ENCODE measurements around the gene ZBTB32.

ZBTB32 gene

DNA sequence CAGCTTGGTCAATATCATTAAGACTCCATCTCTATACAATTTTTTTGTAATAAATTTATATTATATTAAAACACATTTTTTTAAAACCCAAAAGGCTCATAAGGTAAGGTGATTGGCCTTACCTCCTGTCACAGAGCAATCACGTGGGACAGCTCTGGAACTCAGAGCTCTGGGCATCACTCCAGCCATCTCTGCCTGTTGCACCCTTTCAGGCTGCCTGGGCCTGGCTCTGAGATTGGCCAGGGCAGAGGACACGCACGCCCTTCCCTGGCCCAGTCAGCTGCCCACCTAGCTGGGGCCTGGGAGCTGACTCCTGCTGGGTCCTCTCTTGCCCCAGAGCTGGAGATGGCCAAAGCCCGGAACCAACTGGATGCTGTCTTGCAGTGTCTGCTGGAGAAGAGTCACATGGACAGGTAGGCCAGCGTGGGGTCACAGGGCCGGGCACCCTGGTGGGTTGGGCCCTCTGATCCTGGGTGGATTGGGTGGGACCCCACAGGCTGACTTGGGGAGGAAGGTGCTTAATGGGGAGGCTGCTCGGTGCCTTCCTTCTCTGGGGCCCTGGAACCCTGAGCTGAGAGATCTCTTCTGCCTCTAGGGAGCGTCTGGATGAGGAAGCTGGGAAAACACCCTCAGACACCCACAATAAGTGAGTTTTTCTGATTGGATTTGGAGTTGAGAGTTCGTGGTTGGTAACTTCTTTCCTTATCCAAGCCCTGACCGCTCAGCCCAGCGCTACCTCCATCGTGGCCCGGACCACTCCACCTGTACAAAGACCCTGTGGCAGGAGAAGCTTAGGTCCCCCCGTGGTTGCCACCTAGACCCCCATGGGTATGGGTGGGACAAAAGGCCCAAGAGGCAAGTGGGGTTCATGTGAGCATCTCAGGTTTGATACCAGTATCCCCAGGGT, 47.7 kb downstream of the ZBTB32 start:
- WGBS = 97% methylated on average over 13 of the region's 14 CpGs

DNA sequence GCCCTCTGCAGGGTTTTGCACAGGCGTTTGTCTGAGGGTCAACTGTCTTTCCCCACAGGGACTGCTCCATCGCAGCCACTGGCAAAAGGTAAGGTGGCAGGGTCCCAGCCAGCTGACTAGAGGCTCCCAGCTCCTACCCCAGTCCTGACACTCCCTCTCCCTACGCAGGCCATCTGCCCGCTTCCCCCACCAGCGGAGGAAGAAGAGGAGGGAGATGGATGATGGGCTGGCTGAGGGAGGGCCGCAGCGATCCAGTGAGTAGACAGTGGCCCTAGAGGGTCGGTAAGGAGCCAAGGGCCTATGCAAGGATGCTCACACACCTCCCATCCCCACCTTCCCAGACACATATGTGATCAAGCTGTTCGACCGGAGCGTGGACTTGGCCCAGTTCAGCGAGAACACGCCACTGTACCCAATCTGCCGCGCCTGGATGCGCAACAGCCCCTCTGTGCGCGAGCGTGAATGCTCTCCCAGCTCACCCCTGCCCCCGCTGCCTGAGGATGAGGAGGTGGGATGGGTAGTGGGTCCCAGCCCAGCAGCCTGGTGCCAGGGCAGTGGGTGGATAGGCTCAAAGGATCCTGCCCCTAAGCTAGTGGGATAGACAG, 48.5 kb downstream of the ZBTB32 start:
- Histone ChIP-seq H3K9ac (ENCODE audit: low read length) (peak overlapping the region; percentile 14), H2BK5ac (ENCODE audit: low read depth, low read length, poor library complexity, severe bottlenecking) (no peak overlapping the region), H2AK5ac (ENCODE audit: low read length, severe bottlenecking) (no peak overlapping the region), H2BK120ac (ENCODE audit: low read depth, low read length) (no peak overlapping the region), H4K91ac (ENCODE audit: low read length) (peak overlapping the region; percentile 82), H2AFZ (ENCODE audit: low read depth, low read length) (no peak overlapping the region), H3K27me3 (ENCODE audit: control insufficient read depth in 1 of 2, insufficient read depth in 1 of 2, low read length in 2 of 2) (no peaks in the 10 kb centered on the region), H3K4me1 (ENCODE audit: control insufficient read depth, insufficient read depth, low read depth, low read length) (peaks cover 33% of the 10 kb centered on the region), H2BK15ac (ENCODE audit: low read depth, poor library complexity, severe bottlenecking) (no peak overlapping the region), H3K36me3 (ENCODE audit: control insufficient read depth in 1 of 2, insufficient read depth in 2 of 2, low read depth in 1 of 2, low read length in 2 of 2) (peaks cover 32 to 51% of the 10 kb centered on the region in 2 experiments), H3K9me3 (ENCODE audit: control insufficient read depth, low read length) (no peaks in the 10 kb centered on the region), H3K14ac (ENCODE audit: low read length in 2 of 2) (no peak overlapping the region), H3K4me2 (ENCODE audit: low read length, poor library complexity, severe bottlenecking) (no peak overlapping the region), H3K4ac (ENCODE audit: low read depth in 1 of 2, low read length in 2 of 2) (no peak overlapping the region), H2BK12ac (ENCODE audit: low read length in 2 of 2) (peak overlapping the region in 1 of 2 experiments; percentile 6), H3K79me1 (replicated peaks; ENCODE audit: low read length, poor library complexity, severe bottlenecking) (peaks cover 38% of the 10 kb centered on the region), H3K23ac (ENCODE audit: low read length in 2 of 2) (no peak overlapping the region), H3K27ac (ENCODE audit: low read length, poor library complexity, severe bottlenecking) (no peak overlapping the region), H4K8ac (ENCODE audit: low read length) (peak overlapping the region; percentile 57), H3K18ac (ENCODE audit: low read depth in 1 of 2, low read length in 2 of 2) (no peak overlapping the region), H3K4me3 (ENCODE audit: insufficient read depth in 1 of 2, low read depth in 1 of 2, low read length in 2 of 2) (no peak overlapping the region)
- WGBS = 99% methylated on average over 14 of the region's 20 CpGs
- no peak for DNase-seq

More for the DNA sequence above, 47.7 kb downstream of the ZBTB32 start:
- Histone ChIP-seq H2BK120ac (ENCODE audit: low read depth, low read length) (no peak overlapping the region), H2BK5ac (ENCODE audit: low read depth, low read length, poor library complexity, severe bottlenecking) (no peak overlapping the region), H2BK12ac (ENCODE audit: low read length in 2 of 2) (no peak overlapping the region), H3K36me3 (ENCODE audit: control insufficient read depth in 1 of 2, insufficient read depth in 2 of 2, low read depth in 1 of 2, low read length in 2 of 2) (peaks cover 34 to 51% of the 10 kb centered on the region in 2 experiments), H2AK5ac (ENCODE audit: low read length, severe bottlenecking) (no peak overlapping the region), H3K23ac (ENCODE audit: low read length in 2 of 2) (peak overlapping the region in 1 of 2 experiments; percentile 34), H2AFZ (ENCODE audit: low read depth, low read length) (no peak overlapping the region), H3K18ac (ENCODE audit: low read depth in 1 of 2, low read length in 2 of 2) (no peak overlapping the region), H3K4ac (ENCODE audit: low read depth in 1 of 2, low read length in 2 of 2) (no peak overlapping the region), H3K79me1 (replicated peaks; ENCODE audit: low read length, poor library complexity, severe bottlenecking) (peaks cover 39% of the 10 kb centered on the region), H3K4me2 (ENCODE audit: low read length, poor library complexity, severe bottlenecking) (no peak overlapping the region), H2BK15ac (ENCODE audit: low read depth, poor library complexity, severe bottlenecking) (no peak overlapping the region), H3K9me3 (ENCODE audit: control insufficient read depth, low read length) (no peaks in the 10 kb centered on the region), H4K91ac (ENCODE audit: low read length) (no peak overlapping the region), H3K27ac (ENCODE audit: low read length, poor library complexity, severe bottlenecking) (no peak overlapping the region), H3K4me1 (ENCODE audit: control insufficient read depth, insufficient read depth, low read depth, low read length) (peaks cover 28% of the 10 kb centered on the region), H3K27me3 (ENCODE audit: control insufficient read depth in 1 of 2, insufficient read depth in 1 of 2, low read length in 2 of 2) (no peaks in the 10 kb centered on the region), H3K9ac (ENCODE audit: low read length) (no peak overlapping the region), H3K4me3 (ENCODE audit: insufficient read depth in 1 of 2, low read depth in 1 of 2, low read length in 2 of 2) (no peak overlapping the region), H3K14ac (ENCODE audit: low read length in 2 of 2) (no peak overlapping the region), H4K8ac (ENCODE audit: low read length) (no peak overlapping the region)
- DNase-seq = no peak

DNA sequence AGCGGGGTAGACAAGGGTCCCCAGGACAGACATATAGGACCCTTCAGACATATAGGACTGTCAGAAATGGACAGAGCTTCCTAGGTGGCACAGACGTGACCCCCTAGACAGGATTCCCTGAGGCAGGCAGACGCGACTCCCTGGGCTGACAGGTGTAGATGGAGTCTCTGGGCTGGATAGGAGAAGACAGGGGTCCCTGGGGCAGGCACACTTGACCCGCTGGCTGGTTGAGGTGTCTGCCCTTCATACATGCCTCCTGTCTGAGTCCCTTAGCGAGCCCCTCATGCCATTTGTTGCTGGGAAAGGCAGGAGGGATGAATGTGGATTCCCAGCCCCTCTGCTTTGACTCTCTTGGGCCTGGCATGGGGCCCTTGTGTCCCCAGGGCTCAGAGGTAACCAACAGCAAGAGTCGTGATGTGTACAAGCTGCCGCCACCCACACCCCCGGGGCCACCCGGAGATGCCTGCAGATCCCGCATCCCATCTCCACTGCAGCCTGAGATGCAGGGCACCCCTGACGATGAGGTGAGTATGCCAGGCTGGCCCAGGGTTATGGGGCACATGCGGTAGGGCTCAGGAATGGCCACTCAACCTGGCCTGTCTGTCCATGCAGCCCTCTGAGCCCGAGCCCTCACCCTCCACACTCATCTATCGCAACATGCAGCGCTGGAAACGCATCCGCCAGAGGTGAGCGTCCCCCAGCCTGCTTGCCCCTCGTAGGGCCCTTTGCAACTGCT, 49.4 kb downstream of the ZBTB32 start:
- Histone ChIP-seq H3K4me2 (ENCODE audit: low read length, poor library complexity, severe bottlenecking) (no peak overlapping the region), H3K36me3 (ENCODE audit: control insufficient read depth in 1 of 2, insufficient read depth in 2 of 2, low read depth in 1 of 2, low read length in 2 of 2) (peaks cover 32 to 51% of the 10 kb centered on the region in 2 experiments), H2BK120ac (ENCODE audit: low read depth, low read length) (no peak overlapping the region), H3K4me3 (ENCODE audit: insufficient read depth in 1 of 2, low read depth in 1 of 2, low read length in 2 of 2) (peak overlapping the region in 1 of 2 experiments; percentile 37), H3K9ac (ENCODE audit: low read length) (peak overlapping the region; percentile 99), H3K23ac (ENCODE audit: low read length in 2 of 2) (no peak overlapping the region), H3K4ac (ENCODE audit: low read depth in 1 of 2, low read length in 2 of 2) (no peak overlapping the region), H2BK5ac (ENCODE audit: low read depth, low read length, poor library complexity, severe bottlenecking) (no peak overlapping the region), H3K27ac (ENCODE audit: low read length, poor library complexity, severe bottlenecking) (no peak overlapping the region), H3K9me3 (ENCODE audit: control insufficient read depth, low read length) (no peaks in the 10 kb centered on the region), H3K27me3 (ENCODE audit: control insufficient read depth in 1 of 2, insufficient read depth in 1 of 2, low read length in 2 of 2) (no peaks in the 10 kb centered on the region), H2BK12ac (ENCODE audit: low read length in 2 of 2) (no peak overlapping the region), H2BK15ac (ENCODE audit: low read depth, poor library complexity, severe bottlenecking) (no peak overlapping the region), H4K8ac (ENCODE audit: low read length) (no peak overlapping the region), H3K14ac (ENCODE audit: low read length in 2 of 2) (no peak overlapping the region), H3K18ac (ENCODE audit: low read depth in 1 of 2, low read length in 2 of 2) (no peak overlapping the region), H3K4me1 (ENCODE audit: control insufficient read depth, insufficient read depth, low read depth, low read length) (peaks cover 34% of the 10 kb centered on the region), H2AK5ac (ENCODE audit: low read length, severe bottlenecking) (no peak overlapping the region), H3K79me1 (replicated peaks; ENCODE audit: low read length, poor library complexity, severe bottlenecking) (peaks cover 34% of the 10 kb centered on the region), H4K91ac (ENCODE audit: low read length) (no peak overlapping the region), H2AFZ (ENCODE audit: low read depth, low read length) (no peak overlapping the region)
- 96% methylated on average over 20 of the region's 20 CpGs for WGBS
- DNase-seq = no peak

Measured in mesenchymal stem cell (in vitro differentiated cells and primary cell).